Naive thymus-derived CD4-positive, alpha-beta T cell (primary cell): ENCODE data around the gene TRIM33. TPM values are rescaled to one million over a fixed set of nuclear protein-coding genes. Genes with fewer than 3 reads are reported as not detected.

Experiments used
- ATAC-seq: fragments of 150-1000 bp; cut with Tn5 transposase; 2 replicates; pipeline ENCODE4 v1.10.0; 2021; ENCODE audit warnings: mild to moderate bottlenecking, moderate library complexity
- CTCF ChIA-PET: fragments of 350-600 bp; sonication (Branson Sonifier 250); formaldehyde crosslinking; loops from one replicate; lab custom pipeline; 2021; ENCODE audit warnings: antibody characterized with exemption; lab: Charles Lee
- POLR2A ChIA-PET: fragments of 350-600 bp; sonication (Branson Sonifier 250); formaldehyde crosslinking; loops from one replicate; lab custom pipeline; 2021; ENCODE audit warnings: antibody characterized with exemption, inconsistent platforms; lab: Charles Lee
- DNase-seq, 9 donors: peaks; one replicate each; pipeline versions ENCODE4 v3.0.0 to v3.0.0-alpha.2; 2020 to 2022; ENCODE audit warnings: mixed read lengths in 1 of 9
- H3K27ac ChIP-seq: one replicate; pipeline ENCODE4 v1.7.0; 2013; ENCODE audit warnings: mild to moderate bottlenecking, low read depth, low read length, moderate library complexity
- H3K27me3 ChIP-seq, 2 donors: one replicate each; pipeline ENCODE4 v1.7.0; 2013; ENCODE audit warnings: low read length in 2 of 2, mild to moderate bottlenecking in 2 of 2, moderate library complexity in 2 of 2; ENCODE audit not compliant: control insufficient read depth in 2 of 2, insufficient read depth in 2 of 2
- H3K36me3 ChIP-seq, 3 experiments: 1 replicate in 2 of 3; 2 replicates in 1 of 3; pipeline ENCODE4 v1.7.0; 2013; ENCODE audit warnings: low read length in 3 of 3, mild to moderate bottlenecking in 3 of 3, moderate library complexity in 1 of 3; ENCODE audit not compliant: insufficient read depth in 3 of 3, control insufficient read depth in 2 of 3
- H3K4me1 ChIP-seq, 2 donors: one replicate each; pipeline ENCODE4 v1.7.0; 2013; ENCODE audit warnings: low read length in 2 of 2, mild to moderate bottlenecking in 2 of 2, moderate library complexity in 1 of 2; ENCODE audit not compliant: control insufficient read depth in 2 of 2, insufficient read depth in 2 of 2
- H3K4me3 ChIP-seq: 2 replicates; pipeline ENCODE4 v1.7.0; 2013; ENCODE audit warnings: mild to moderate bottlenecking, low read length
- H3K9me3 ChIP-seq, 3 experiments: 1 replicate in 2 of 3; 2 replicates in 1 of 3; pipeline ENCODE4 v1.7.0; 2013; ENCODE audit warnings: low read length in 3 of 3; ENCODE audit not compliant: control insufficient read depth in 2 of 3
- H3K27ac Mint-ChIP-seq, 9 donors: one replicate each; pipeline ENCODE4 v1.8.0; 2020 to 2022; ENCODE audit warnings: mixed read lengths in 9 of 9, mild to moderate bottlenecking in 8 of 9, moderate library complexity in 5 of 9, inconsistent platforms in 2 of 9
- H3K27me3 Mint-ChIP-seq, 5 donors: one replicate each; pipeline ENCODE4 v1.8.0; 2021 to 2022; ENCODE audit warnings: mixed read lengths in 5 of 5, mild to moderate bottlenecking in 1 of 5
- H3K36me3 Mint-ChIP-seq, 5 donors: one replicate each; pipeline ENCODE4 v1.8.0; 2020 to 2022; ENCODE audit warnings: mixed read lengths in 5 of 5, mild to moderate bottlenecking in 3 of 5, inconsistent platforms in 1 of 5
- H3K4me1 Mint-ChIP-seq, 7 donors: one replicate each; pipeline ENCODE4 v1.8.0; 2020 to 2022; ENCODE audit warnings: mixed read lengths in 7 of 7, mild to moderate bottlenecking in 3 of 7, inconsistent platforms in 1 of 7
- H3K4me3 Mint-ChIP-seq, 10 donors: one replicate each; pipeline ENCODE4 v1.8.0; 2020 to 2022; ENCODE audit warnings: mild to moderate bottlenecking in 10 of 10, mixed read lengths in 10 of 10, moderate library complexity in 6 of 10, inconsistent platforms in 2 of 10
- H3K9me3 Mint-ChIP-seq, 11 donors: one replicate each; pipeline ENCODE4 v1.8.0; 2020 to 2022; ENCODE audit warnings: mixed read lengths in 11 of 11, mild to moderate bottlenecking in 4 of 11, inconsistent platforms in 1 of 11, moderate library complexity in 1 of 11
- intact Hi-C, 2 donors: fragments of 100-400 bp; cut with micrococcal nuclease; formaldehyde crosslinking; loops; one replicate each; pipeline ENCODE4 v1.15.1; 2023
- polyA plus RNA-seq, 2 donors: library from polyadenylated mRNA; unstranded; fragments of 300-500 nt; fragmentation: Illumina TruSeq; gene quantifications; one replicate each; pipeline ENCODE4 v1.2.3, GENCODE V29; 2021
- total RNA-seq, 6 experiments: library from RNA in 5 of 6; stranded (reverse) in 5 of 6; gene quantifications; 1 replicate in 5 of 6; 2 replicates in 1 of 6; pipeline ENCODE4 v1.2.3 and lab custom pipeline; 2021 to 2026

TRIM33 gene
- total and polyA plus RNA-seq, 7 experiments from 2014 or later: 28.7 to 57.6 (median 45.4) TPM

- ChIA-PET POLR2A (no interaction called here), CTCF (no interaction called here)
- Histone ChIP-seq H3K4me3 (no peak overlapping the region), H3K4me1 (no peaks in the 10 kb centered on the region), H3K27me3 (no peaks in the 10 kb centered on the region), H3K9me3 (no peaks in the 10 kb centered on the region), H3K36me3 (no peaks in the 10 kb centered on the region), H3K27ac (no peak overlapping the region)
- DNase-seq: no peak
- Mint-ChIP-seq H3K4me1 (no peaks in the 10 kb centered on the region), H3K4me3 (no peak overlapping the region), H3K27ac (no peak overlapping the region), H3K27me3 (no peaks in the 10 kb centered on the region), H3K9me3 (no peaks in the 10 kb centered on the region), H3K36me3 (no peaks in the 10 kb centered on the region)
- ATAC-seq: no peak
- intact Hi-C loops: no loop called here
These were observed 25.0 kb upstream of the TRIM33 start for GRCh38 chr1:114536043-114536442.

DNA sequence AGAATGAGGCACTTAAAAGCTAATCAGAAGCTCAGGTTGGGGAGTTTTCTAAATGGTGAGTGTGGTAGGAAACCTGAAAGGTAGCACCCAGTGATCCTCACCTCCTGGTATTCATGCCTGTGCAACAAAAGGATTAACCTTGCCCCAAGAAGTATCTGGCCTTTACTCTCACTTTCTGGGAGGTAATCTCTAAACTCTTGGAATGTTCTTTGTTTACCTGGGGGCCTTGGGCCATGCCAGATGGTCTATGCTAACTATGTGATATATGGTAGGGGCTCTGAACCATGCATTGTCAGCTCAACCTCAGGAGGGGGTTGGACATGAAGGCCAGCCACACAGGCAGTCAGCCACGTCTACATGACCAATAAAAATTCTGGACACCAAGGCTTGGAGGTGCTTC, 24.4 kb upstream of the TRIM33 start:
- ATAC-seq: no peak
- Histone ChIP-seq H3K27ac (no peak overlapping the region), H3K36me3 (no peaks in the 10 kb centered on the region), H3K9me3 (no peaks in the 10 kb centered on the region), H3K4me3 (no peak overlapping the region), H3K4me1 (no peaks in the 10 kb centered on the region), H3K27me3 (no peaks in the 10 kb centered on the region)
- ChIA-PET POLR2A (no interaction called here), CTCF (no interaction called here)
- Mint-ChIP-seq H3K27ac (no peak overlapping the region), H3K36me3 (no peaks in the 10 kb centered on the region), H3K4me1 (no peaks in the 10 kb centered on the region), H3K4me3 (no peak overlapping the region), H3K27me3 (no peaks in the 10 kb centered on the region), H3K9me3 (no peaks in the 10 kb centered on the region)
- no peak for DNase-seq
- intact Hi-C loops: no loop called here

DNA sequence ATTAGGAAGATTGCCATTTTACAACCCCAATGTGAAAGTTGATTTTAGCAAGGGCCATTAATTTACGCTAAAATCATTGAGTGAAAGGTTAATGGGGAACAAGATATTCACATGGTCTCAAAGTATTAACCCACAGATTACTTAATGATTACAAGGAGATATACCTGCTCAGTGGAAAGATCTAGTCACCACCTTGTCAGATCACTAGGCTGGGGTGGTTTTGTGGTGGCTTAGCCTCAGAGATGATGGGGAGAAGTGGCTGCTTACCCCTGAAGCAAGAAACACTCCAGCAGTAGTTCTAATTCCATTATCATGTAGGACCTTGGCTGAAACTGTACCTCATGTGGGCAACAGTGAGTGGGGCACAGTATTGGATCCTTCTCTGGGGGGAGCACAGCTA, 20.1 kb upstream of the TRIM33 start:
- Mint-ChIP-seq H3K27ac (no peak overlapping the region), H3K4me1 (no peaks in the 10 kb centered on the region), H3K9me3 (no peaks in the 10 kb centered on the region), H3K27me3 (no peaks in the 10 kb centered on the region), H3K36me3 (no peaks in the 10 kb centered on the region), H3K4me3 (no peak overlapping the region)
- Histone ChIP-seq H3K9me3 (no peaks in the 10 kb centered on the region), H3K4me3 (no peak overlapping the region), H3K4me1 (no peaks in the 10 kb centered on the region), H3K27ac (no peak overlapping the region), H3K27me3 (no peaks in the 10 kb centered on the region), H3K36me3 (no peaks in the 10 kb centered on the region)
- no peak for ATAC-seq
- ChIA-PET POLR2A (no interaction called here), CTCF (no interaction called here)
- DNase-seq: no peak
- intact Hi-C loops: no loop called here

- no peak overlapping the region for H3K4me3 Mint-ChIP-seq
- no peaks in the 10 kb centered on the region for H3K36me3 Mint-ChIP-seq
- H3K4me1 ChIP-seq: no peaks in the 10 kb centered on the region
- CTCF ChIA-PET: no interaction called here
- H3K27ac ChIP-seq: no peak overlapping the region
- DNase-seq (no peak), ATAC-seq (no peak)
- no peaks in the 10 kb centered on the region for H3K4me1 Mint-ChIP-seq
- H3K27ac Mint-ChIP-seq: no peak overlapping the region
- H3K9me3 Mint-ChIP-seq: no peaks in the 10 kb centered on the region
- H3K36me3 ChIP-seq: no peaks in the 10 kb centered on the region
- POLR2A ChIA-PET: no interaction called here
- H3K27me3 Mint-ChIP-seq: no peaks in the 10 kb centered on the region
- H3K27me3 ChIP-seq: no peaks in the 10 kb centered on the region
- no peaks in the 10 kb centered on the region for H3K9me3 ChIP-seq
- intact Hi-C loops: no loop called here
- no peak overlapping the region for H3K4me3 ChIP-seq
These were observed 19.2 kb upstream of the TRIM33 start for GRCh38 chr1:114530224-114530623.

DNA sequence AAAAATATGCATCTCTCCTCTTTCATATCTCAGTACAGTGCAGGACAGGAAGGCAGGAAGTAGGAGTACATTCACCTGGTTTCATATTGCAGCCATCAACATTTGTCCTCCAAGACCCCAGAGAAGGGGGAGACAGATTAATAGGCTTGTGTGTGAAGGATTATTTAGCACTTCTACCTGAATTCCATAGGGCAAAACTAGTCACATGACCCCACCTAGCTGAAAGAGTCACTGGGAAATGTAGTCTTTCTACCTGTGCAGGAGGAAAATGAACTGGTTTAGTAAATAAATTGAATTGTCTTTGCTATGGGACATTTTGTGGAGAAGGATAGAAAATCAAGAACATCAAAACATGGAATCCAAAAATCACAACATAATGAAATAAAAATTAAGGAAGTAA, 13.9 kb upstream of the TRIM33 start:
- no peak overlapping the region for H3K27ac ChIP-seq
- Mint-ChIP-seq H3K9me3 (no peaks in the 10 kb centered on the region), H3K36me3 (peaks cover 0 to 3% (median 0%) of the 10 kb centered on the region in 5 donors), H3K4me1 (peaks cover 0 to 2% (median 0%) of the 10 kb centered on the region in 7 donors), H3K4me3 (no peak overlapping the region), H3K27ac (no peak overlapping the region), H3K27me3 (peaks cover 7 to 17% (median 9%) of the 10 kb centered on the region in 5 donors)
- intact Hi-C loops: no loop called here
- no peak overlapping the region for H3K4me3 ChIP-seq
- DNase-seq: no peak
- no peaks in the 10 kb centered on the region for H3K9me3 ChIP-seq
- POLR2A ChIA-PET: no interaction called here
- H3K36me3 ChIP-seq: no peaks in the 10 kb centered on the region
- CTCF ChIA-PET: no interaction called here
- no peak for ATAC-seq
- no peaks in the 10 kb centered on the region for H3K27me3 ChIP-seq
- H3K4me1 ChIP-seq: no peaks in the 10 kb centered on the region

DNA sequence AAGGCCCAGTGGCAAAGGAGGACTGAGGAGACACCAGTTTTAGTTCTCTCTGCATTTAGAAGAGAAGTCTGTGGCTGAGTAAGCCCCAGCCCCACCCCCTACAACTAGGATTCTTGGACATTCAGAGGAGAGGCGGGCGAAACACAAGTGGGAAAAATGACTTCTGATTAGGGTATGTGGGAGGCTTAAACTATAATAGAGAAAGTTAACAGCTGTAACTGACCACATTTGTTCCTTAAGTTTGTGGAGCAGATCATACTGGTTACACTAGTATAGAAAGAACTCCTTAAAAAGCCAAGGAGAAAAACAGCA, 11.2 kb upstream of the TRIM33 start:
- Mint-ChIP-seq H3K4me3 (no peak overlapping the region), H3K27me3 (peaks cover 12 to 30% (median 16%) of the 10 kb centered on the region in 5 donors), H3K4me1 (peaks cover 0 to 2% (median 0%) of the 10 kb centered on the region in 7 donors), H3K9me3 (no peaks in the 10 kb centered on the region), H3K36me3 (peaks cover 0 to 3% (median 0%) of the 10 kb centered on the region in 5 donors), H3K27ac (no peak overlapping the region)
- ChIA-PET POLR2A (no interaction called here), CTCF (no interaction called here)
- ATAC-seq (no peak), DNase-seq (no peak)
- H3K9me3 ChIP-seq: no peaks in the 10 kb centered on the region
- no peaks in the 10 kb centered on the region for H3K4me1 ChIP-seq
- no peak overlapping the region for H3K4me3 ChIP-seq
- no peaks in the 10 kb centered on the region for H3K36me3 ChIP-seq
- H3K27ac ChIP-seq: no peak overlapping the region
- intact Hi-C loops: no loop called here
- no peaks in the 10 kb centered on the region for H3K27me3 ChIP-seq

DNA sequence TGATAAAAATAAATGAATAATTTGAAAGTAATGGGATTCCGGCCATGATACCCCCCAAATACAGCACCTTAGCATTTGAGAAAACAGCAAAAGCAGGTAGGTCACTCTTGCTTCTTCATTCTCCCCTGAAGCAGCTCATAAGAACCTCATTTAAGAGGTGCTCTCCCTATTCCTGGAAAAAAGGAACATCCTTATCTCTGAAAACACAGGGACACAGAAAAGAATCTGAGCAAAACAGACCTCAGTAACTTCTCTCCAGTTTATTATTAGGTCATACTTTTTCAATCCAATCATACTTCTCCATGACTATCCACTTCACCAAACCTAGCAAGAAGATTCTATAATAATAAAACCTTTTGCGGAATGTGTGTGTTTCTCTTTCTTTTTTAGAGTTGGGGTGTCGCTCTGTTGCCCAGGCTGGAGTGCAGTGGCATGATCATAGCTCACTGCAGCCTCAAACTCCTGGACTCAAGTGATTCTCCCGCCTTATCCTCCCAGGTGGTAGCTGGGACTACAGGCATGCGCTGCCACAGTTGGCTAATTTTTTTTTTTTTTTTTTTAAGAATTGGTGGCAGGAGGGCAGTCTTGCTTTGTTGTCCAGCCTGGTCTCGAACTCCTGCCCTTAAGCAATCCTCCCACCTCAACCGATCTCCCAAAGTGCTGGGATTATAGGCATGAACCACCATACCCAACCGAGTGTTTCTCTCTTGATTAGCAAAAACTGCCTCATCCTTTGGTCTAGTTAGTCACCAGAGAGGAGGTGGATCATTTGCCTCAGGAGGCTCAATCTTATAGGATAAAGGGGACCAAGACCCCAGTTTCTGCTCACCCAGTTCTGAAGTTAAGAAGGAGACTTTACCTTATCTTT, 10.6 kb upstream of the TRIM33 start:
- DNase-seq: no peak
- Histone ChIP-seq H3K27ac (no peak overlapping the region), H3K4me3 (no peak overlapping the region), H3K36me3 (no peaks in the 10 kb centered on the region), H3K9me3 (no peaks in the 10 kb centered on the region), H3K27me3 (no peaks in the 10 kb centered on the region), H3K4me1 (no peaks in the 10 kb centered on the region)
- POLR2A ChIA-PET: no interaction called here
- H3K27me3 Mint-ChIP-seq: peaks cover 12 to 30% (median 16%) of the 10 kb centered on the region in 5 donors
- no peak for ATAC-seq
- no peaks in the 10 kb centered on the region for H3K9me3 Mint-ChIP-seq
- no peak overlapping the region for H3K27ac Mint-ChIP-seq
- H3K4me3 Mint-ChIP-seq: no peak overlapping the region
- intact Hi-C loops: no loop called here
- CTCF ChIA-PET: no interaction called here
- peaks cover 0 to 3% (median 0%) of the 10 kb centered on the region in 5 donors for H3K36me3 Mint-ChIP-seq
- H3K4me1 Mint-ChIP-seq: peaks cover 0 to 2% (median 0%) of the 10 kb centered on the region in 7 donors
